Superior temporal gyrus (tissue), 1 donor: Measurements from ENCODE around the gene IGF2.

Experiments
- DNase-seq: peaks from one replicate; pipeline ENCODE4 v3.0.0-alpha.2; 2016; ENCODE audit errors: extremely low spot score

Gene IGF2

DNA sequence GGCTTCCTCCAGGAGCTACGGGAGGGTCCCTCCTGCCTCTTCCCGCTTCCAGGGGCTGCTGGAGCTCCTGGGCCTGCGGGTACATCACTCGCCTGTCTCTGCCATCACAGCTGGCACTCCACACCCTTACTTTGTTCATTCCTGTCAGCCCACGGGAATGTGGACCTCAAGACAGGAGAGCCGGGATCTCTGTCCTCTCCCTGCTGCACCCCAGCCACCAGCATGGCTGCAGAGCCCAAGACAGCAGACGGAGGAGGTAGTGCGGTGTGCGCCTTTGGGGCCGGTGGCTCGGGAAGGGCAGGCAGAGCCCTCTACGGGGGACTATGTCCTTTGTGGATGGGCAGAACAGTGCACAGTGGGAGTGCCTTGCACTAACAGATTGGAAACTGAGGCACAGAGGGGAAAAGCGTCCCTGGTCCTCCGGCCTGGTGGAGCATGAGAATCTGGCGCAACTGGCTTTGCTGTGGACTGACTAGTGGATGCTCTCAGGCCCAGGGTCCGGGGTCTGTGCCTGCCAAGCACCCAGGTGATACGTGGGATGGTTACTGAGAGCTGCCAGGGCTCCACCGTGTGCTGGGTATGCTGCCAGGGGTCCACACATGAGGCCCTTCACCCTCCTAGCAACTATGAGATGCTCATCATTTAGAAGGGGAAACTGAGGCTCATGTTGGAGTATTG is 47.3 kb downstream of the IGF2 start:
- DNase-seq, result no peak

DNA sequence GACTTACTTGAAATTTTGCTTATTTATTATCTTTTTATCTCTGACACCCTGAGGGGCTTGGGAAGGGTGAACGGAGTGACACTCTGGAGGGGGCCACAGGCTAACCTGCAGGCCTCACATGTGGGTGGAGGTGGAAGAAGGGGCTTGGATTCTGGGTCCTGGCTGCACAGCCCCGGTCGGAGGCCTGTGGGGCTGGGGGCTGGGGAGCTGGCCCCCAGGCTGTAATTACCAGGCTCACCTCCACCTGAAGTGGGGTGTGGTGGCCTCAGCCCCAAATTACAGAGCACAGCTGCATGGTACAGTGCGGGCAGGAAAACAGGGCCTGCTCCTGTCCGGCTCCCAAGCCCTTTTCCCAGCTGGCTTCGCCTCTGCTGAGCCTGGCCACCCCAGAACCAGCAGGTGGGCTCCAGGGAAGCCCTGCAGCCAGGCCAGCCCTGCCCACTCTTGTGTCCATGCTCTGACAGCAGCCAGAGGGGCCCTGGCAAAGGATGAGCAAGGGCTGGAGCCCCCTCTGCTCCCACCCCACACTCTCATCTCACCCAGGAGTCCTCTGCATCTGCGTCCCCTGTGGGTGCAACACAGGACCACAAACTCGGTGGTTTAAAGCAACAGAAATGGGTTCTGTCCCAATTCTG is 48.0 kb downstream of the IGF2 start:
- DNase-seq, result no peak

DNA sequence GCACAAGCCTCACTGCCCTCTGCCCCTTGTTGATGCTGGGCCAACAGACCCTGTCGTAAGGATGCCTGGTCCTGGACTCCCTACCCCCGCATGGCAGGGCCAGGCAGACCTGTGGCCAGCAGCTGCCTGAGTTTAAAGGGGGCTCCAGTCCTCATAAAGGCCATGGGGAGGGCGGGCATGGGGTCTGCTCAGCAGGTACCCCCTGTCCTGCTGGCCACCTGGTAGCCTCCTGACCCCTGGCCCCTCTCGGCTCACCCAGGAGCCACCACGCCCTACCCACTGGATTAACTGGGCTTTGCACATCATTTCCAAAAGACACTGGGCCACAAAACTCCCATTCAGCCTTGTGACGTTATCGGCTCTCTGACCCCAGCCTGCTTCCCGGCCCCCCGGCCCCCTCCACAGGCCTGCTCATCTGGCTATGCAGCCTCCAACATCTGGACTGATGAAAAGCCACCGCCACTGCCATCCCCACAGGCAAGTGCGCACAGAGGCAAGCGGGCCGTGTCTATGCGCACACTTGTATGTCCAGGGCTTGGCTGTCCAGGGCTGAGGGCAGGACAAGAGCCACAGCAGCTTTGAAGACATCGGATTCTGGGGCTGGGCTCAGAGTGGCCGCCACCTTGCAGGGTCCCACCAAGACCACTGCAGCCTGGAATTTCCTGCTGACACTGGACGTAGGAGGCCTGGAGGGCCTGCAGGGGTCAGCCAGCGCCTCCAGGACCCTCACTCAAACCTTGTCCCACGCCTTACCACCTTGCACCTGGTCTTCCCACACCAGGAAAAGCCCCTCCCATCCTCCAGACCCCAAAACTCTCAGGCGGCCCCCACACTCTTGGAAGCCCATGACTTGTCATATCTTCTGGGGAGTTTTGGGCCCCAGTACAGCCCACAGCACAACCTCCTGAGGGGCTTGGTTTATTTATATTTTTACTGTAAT is 48.7 kb downstream of the IGF2 start:
- no peak for DNase-seq

DNA sequence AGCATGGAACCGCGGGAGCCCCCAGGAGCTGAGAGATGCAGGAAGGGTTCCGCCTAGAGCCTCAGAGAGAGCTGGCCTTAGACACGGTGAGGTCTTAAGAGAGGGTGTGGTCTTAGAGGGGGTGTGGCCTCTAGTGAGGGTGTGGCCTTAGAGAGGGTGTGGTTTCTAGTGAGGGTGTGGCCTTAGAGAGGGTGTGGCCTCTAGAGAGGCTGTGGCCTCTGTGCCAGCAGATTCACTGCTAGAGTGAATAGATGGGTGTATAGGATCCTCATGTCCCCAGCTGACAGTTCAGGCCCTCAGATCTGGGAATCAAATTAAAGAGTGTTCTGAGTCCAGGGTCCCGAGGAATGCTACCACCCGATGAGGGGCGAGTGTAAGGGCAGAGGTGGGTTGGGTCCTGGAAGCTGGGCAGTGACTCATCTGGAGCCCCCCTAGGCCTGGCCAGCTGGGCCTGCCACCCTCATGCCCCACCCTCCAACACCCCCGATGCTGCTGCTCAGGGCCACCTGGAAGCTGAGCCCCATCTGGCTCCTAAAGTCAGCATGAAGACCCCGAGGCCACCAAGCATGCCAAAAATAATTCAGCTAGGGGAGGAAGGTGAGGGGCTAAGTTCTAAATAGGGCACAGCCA is 49.5 kb downstream of the IGF2 start:
- no peak for DNase-seq

DNA sequence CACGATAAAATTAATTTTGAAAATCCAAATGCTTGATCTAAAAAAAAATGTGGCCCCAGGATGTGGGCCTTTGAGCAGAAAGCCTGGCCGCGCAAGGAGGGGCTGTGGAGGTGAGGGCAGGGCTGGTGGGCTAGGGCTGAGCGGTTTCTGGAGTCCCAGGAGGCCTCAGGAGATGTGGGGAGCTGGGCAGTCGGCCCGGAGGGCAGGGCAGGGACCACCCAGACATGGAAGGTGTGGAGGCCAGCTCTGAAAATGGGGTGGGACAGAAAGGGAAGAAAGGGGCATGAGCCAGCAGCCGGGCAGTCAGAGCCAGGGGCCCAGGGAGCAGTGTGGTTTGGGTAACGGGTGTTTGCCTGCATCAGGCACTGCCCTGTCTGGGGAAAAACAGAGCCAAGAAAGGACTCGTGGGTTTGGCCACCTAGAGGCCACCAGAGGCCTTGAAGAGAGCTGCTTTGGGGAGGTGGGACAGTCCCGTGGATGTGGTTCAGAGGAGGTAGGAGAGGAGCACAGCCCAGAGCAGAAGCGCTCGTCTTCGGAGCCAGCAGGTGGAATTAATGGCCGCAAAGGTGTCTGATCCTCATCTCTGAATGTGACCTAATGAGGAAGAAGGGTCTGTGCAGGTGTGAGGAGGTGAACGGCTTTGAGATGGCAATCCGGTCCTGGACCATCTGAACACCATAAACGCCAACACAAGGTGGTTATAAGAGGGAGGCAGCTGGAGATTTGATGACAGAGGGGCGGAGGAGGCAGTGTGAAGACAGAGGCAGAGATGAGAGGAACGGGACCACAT is 50.2 kb downstream of the IGF2 start:
- DNase-seq, result no peak

DNA sequence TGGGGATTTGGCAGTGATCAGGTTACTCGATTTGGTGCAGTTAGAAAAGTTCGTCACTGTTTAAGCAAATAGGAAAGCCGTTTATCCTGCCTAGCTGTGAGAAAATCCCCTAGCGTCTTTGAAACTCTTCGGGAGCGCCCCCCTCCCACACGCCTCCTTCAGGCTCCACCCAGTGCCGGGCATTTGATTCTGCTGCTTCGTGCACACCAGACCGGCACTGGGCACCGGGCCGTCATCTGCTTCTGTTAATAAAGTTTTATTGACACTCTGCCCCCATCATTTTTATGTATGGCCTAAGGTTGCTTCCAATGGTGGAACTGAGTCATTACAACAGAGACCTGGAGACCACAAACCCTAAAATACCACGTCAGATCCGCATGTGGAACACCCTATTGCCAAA is 50.9 kb downstream of the IGF2 start:
- no peak for DNase-seq

DNA sequence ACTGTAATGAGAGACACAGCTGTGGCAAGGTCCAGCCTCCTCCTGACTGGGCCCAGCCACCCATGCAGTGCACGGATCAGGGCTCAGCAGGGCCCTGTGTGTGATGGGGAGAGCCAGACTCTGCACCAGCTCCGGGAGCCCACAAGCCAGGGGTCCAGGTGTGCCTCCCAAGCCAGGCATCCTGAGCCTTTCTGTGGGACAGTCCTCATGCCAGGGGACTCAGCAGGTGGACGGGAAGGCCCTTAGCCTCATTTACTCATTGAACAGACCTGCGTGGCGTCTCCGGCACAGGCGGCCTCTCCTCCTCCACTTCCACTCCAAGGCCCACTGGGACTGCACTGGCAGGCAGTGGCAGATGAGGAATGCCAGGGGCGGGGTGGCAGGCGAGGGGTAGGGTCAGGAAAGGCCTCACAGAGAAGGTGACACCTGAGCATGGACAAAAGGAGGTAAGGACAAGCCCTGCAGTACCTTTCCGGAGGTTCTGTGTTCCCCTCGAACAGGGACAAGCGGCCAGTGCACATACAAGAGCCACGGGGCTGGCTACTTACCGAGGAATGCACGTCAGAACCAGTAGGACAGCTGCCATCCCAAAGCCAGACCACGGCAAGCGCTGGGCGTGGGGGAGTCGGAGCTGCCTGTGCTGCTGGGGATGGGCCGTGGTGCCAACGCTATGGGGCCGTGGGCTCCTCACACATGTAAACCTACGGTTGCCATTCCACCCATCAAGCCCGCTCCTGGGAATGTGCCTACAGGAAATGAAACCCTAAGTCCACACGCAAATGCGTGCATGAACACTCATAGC is 52.7 kb downstream of the IGF2 start:
- DNase-seq, result no peak

DNA sequence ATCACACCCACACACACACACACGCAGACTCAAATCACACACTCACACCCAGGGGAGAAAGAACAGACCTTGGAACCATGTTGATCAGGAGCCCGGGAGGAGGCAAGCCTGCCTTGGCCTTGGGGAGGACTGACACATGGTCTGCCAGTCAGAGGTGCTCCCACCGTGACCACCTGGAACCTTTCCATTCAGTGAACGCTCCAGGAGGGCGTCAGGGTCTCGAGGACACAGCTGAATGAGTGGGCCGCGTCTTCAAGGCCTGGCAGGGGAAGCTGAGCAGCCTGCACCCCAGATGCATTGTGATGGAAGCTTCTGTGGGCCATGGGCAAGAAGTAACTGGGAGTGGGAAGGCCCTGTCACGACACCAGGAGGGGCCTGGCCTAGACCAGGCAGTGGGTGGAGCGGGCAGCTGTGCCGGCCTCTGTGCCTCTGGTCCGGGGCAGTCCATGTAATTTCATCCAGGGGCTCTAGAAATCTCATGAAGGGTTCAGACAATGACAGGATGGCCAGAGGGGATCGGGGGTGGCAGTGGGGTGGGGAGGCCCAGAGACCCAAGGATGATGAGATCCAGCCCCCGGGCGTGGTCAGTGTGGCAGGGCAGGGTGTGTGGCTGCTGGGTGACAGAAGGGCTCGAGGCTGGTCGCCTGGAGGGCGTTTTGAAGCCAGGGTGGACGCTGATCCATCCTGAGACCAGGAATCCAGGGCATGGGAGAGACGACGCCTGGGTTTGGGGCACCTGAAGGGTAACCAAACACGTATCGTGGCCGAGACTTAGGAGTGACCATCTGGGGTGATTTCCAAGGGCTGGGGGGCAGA is 53.7 kb downstream of the IGF2 start:
- DNase-seq, result no peak

DNA sequence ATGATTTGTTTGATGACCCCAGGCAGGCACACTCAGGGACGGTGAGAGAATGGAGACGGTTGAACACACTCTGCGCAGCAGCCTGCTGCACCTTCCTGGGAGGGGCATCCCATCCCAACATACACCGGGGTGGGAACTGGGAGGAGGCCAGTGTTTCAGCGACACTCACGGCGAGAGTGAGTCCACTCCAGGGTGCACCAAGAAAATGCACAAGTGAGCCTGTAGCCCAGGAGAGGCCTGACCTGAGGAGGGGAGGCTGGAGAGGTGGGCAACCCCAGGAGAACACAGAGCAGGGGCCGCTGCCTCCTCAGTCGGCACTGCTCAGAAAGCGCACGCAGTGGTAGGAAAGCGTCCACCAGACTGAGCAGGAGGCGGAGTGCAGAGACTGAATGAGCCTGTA is 54.5 kb downstream of the IGF2 start:
- no peak for DNase-seq
